Mesenchymal stem cell (in vitro differentiated cells and primary cell): ENCODE data around the gene CDADC1.

Experiments used
- DNase-seq: peaks from one replicate; pipeline ENCODE4 v3.0.0-alpha.2; 2013
- H2AFZ ChIP-seq: one replicate; pipeline ENCODE4 v1.6.1; 2013; ENCODE audit warnings: low read depth, mild to moderate bottlenecking, control low read depth, inconsistent platforms, low read length, moderate library complexity
- H2AK5ac ChIP-seq: 2 replicates; pipeline ENCODE4 v1.6.1; 2013; ENCODE audit warnings: low read length, moderate library complexity, mild to moderate bottlenecking, inconsistent platforms; ENCODE audit not compliant: severe bottlenecking
- H2BK120ac ChIP-seq: one replicate; pipeline ENCODE4 v1.6.1; 2013; ENCODE audit warnings: low read depth, mild to moderate bottlenecking, inconsistent platforms, low read length, moderate library complexity
- H2BK12ac ChIP-seq, 2 experiments: one replicate each; pipeline ENCODE4 v1.6.1; 2013; ENCODE audit warnings: inconsistent platforms in 2 of 2, low read length in 2 of 2, mild to moderate bottlenecking in 2 of 2, moderate library complexity in 2 of 2, control low read depth in 1 of 2
- H2BK15ac ChIP-seq: one replicate; pipeline ENCODE4 v1.6.1; 2013; ENCODE audit warnings: mild to moderate bottlenecking, low read depth, inconsistent platforms; ENCODE audit not compliant: poor library complexity, severe bottlenecking
- H2BK5ac ChIP-seq: 2 replicates; pipeline ENCODE4 v1.6.1; 2013; ENCODE audit warnings: low read depth, mild to moderate bottlenecking, low read length, control low read depth, inconsistent platforms; ENCODE audit not compliant: poor library complexity, severe bottlenecking
- H3K14ac ChIP-seq, 2 experiments: one replicate each; pipeline ENCODE4 v1.6.1; 2013; ENCODE audit warnings: inconsistent platforms in 2 of 2, low read length in 2 of 2, control low read depth in 1 of 2, mild to moderate bottlenecking in 1 of 2, moderate library complexity in 1 of 2
- H3K18ac ChIP-seq, 2 experiments: one replicate each; pipeline ENCODE4 v1.6.1; 2013; ENCODE audit warnings: inconsistent platforms in 2 of 2, low read length in 2 of 2, control low read depth in 1 of 2, low read depth in 1 of 2, mild to moderate bottlenecking in 1 of 2
- H3K23ac ChIP-seq, 2 experiments: one replicate each; pipeline ENCODE4 v1.6.1; 2013; ENCODE audit warnings: inconsistent platforms in 2 of 2, low read length in 2 of 2, mild to moderate bottlenecking in 2 of 2, moderate library complexity in 2 of 2, control low read depth in 1 of 2
- H3K27ac ChIP-seq: 2 replicates; pipeline ENCODE4 v1.5.1; 2013; ENCODE audit warnings: mild to moderate bottlenecking, moderate library complexity, low read length, control low read depth, inconsistent platforms; ENCODE audit not compliant: poor library complexity, severe bottlenecking
- H3K27me3 ChIP-seq, 2 experiments: 2 replicates each; pipeline versions ENCODE4 v1.6.1 to v1.7.0; 2013; ENCODE audit warnings: low read length in 2 of 2, mild to moderate bottlenecking in 2 of 2, moderate library complexity in 2 of 2, control low read depth in 1 of 2, inconsistent platforms in 1 of 2; ENCODE audit not compliant: control insufficient read depth in 1 of 2, insufficient read depth in 1 of 2
- H3K36me3 ChIP-seq, 2 experiments: 2 replicates each; pipeline versions ENCODE4 v1.6.1 to v1.7.0; 2013; ENCODE audit warnings: low read length in 2 of 2, control low read depth in 1 of 2, inconsistent platforms in 1 of 2, low read depth in 1 of 2, mild to moderate bottlenecking in 1 of 2; ENCODE audit not compliant: insufficient read depth in 2 of 2, control insufficient read depth in 1 of 2
- H3K4ac ChIP-seq, 2 experiments: one replicate each; pipeline ENCODE4 v1.6.1; 2013; ENCODE audit warnings: inconsistent platforms in 2 of 2, low read length in 2 of 2, mild to moderate bottlenecking in 2 of 2, moderate library complexity in 2 of 2, control low read depth in 1 of 2, low read depth in 1 of 2
- H3K4me1 ChIP-seq: 2 replicates; pipeline ENCODE4 v1.6.1; 2013; ENCODE audit warnings: low read depth, low read length, control low read depth; ENCODE audit not compliant: control insufficient read depth, insufficient read depth
- H3K4me2 ChIP-seq: 2 replicates; pipeline ENCODE4 v1.6.1; 2013; ENCODE audit warnings: low read length, mild to moderate bottlenecking, inconsistent platforms; ENCODE audit not compliant: poor library complexity, severe bottlenecking
- H3K4me3 ChIP-seq, 2 experiments: 2 replicates each; pipeline versions ENCODE4 v1.5.1 to v1.7.0; 2013; ENCODE audit warnings: low read length in 2 of 2, mild to moderate bottlenecking in 2 of 2, control low read depth in 1 of 2, low read depth in 1 of 2; ENCODE audit not compliant: insufficient read depth in 1 of 2
- H3K79me1 ChIP-seq: replicated peaks from 2 replicates; pipeline ENCODE4 v1.6.1; 2013; ENCODE audit warnings: mild to moderate bottlenecking, control low read depth, low read length, inconsistent platforms; ENCODE audit not compliant: poor library complexity, severe bottlenecking
- H3K9ac ChIP-seq: 2 replicates; pipeline ENCODE4 v1.7.0; 2013; ENCODE audit warnings: mild to moderate bottlenecking, low read length, moderate library complexity
- H3K9me3 ChIP-seq: 2 replicates; pipeline ENCODE4 v1.7.0; 2013; ENCODE audit warnings: mild to moderate bottlenecking, low read length; ENCODE audit not compliant: control insufficient read depth
- H4K8ac ChIP-seq: one replicate; pipeline ENCODE4 v1.6.1; 2013; ENCODE audit warnings: inconsistent platforms, mild to moderate bottlenecking, low read length, moderate library complexity
- H4K91ac ChIP-seq: one replicate; pipeline ENCODE4 v1.6.1; 2013; ENCODE audit warnings: mild to moderate bottlenecking, low read length, inconsistent platforms
- WGBS: methylation state at CpG from one replicate; pipeline ENCODE4 v1.1.7; 2013; ENCODE audit warnings: mixed read lengths; 5-methylcytosine and 5-hydroxymethylcytosine counted together

The CDADC1 gene

GRCh38 chr13:49278211-49278610 lies 30.5 kb downstream of the CDADC1 start:
- H3K14ac ChIP-seq: no peak overlapping the region
- no peak overlapping the region for H3K4me2 ChIP-seq
- H3K9ac ChIP-seq: no peak overlapping the region
- H3K27ac ChIP-seq: no peak overlapping the region
- H3K4ac ChIP-seq: no peak overlapping the region
- no peaks in the 10 kb centered on the region for H3K9me3 ChIP-seq
- no peak for DNase-seq
- WGBS: 95% methylated on average over 1 of the region's 2 CpGs
- no peak overlapping the region for H2AFZ ChIP-seq
- no peak overlapping the region for H3K18ac ChIP-seq
- H3K27me3 ChIP-seq: no peaks in the 10 kb centered on the region
- H2BK12ac ChIP-seq: no peak overlapping the region
- H2BK15ac ChIP-seq: no peak overlapping the region
- H3K4me3 ChIP-seq: no peak overlapping the region
- H3K4me1 ChIP-seq: no peaks in the 10 kb centered on the region
- no peak overlapping the region for H2BK5ac ChIP-seq
- no peak overlapping the region for H2AK5ac ChIP-seq
- no peak overlapping the region for H4K8ac ChIP-seq
- H3K23ac ChIP-seq: no peak overlapping the region
- no peaks in the 10 kb centered on the region for H3K36me3 ChIP-seq
- no peak overlapping the region for H2BK120ac ChIP-seq
- no peaks in the 10 kb centered on the region for H3K79me1 ChIP-seq
- H4K91ac ChIP-seq: no peak overlapping the region

DNA sequence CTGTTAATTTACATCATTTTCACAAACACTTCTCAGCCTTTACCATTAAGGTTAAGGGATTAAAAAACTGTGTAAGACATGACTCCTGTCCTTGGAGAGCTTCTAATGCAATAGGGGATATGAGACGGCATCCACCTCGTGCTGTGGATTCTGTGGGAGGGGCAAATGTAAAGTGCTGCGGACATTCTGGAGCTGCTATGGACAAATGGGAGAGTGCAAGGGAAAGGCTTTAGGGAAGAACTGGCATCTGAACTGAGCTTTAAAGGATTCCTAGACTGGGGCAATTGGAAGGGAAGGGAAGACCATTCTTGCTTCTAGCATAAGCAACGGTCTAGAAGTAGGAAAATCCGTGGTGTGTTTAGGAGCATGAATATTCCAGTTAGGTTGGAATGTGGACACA lies 31.4 kb downstream of the CDADC1 start:
- no peak overlapping the region for H2BK12ac ChIP-seq
- H2BK5ac ChIP-seq: no peak overlapping the region
- H3K9ac ChIP-seq: no peak overlapping the region
- no peak for DNase-seq
- WGBS: 67% methylated on average over 5 of the region's 5 CpGs
- no peaks in the 10 kb centered on the region for H3K79me1 ChIP-seq
- H3K4me1 ChIP-seq: no peaks in the 10 kb centered on the region
- H2BK15ac ChIP-seq: no peak overlapping the region
- no peak overlapping the region for H2AK5ac ChIP-seq
- H3K27me3 ChIP-seq: no peaks in the 10 kb centered on the region
- no peak overlapping the region for H2BK120ac ChIP-seq
- H3K4me3 ChIP-seq: no peak overlapping the region
- no peaks in the 10 kb centered on the region for H3K36me3 ChIP-seq
- no peak overlapping the region for H2AFZ ChIP-seq
- H3K27ac ChIP-seq: no peak overlapping the region
- H4K8ac ChIP-seq: no peak overlapping the region
- no peak overlapping the region for H3K4ac ChIP-seq
- no peak overlapping the region for H3K18ac ChIP-seq
- no peak overlapping the region for H4K91ac ChIP-seq
- no peaks in the 10 kb centered on the region for H3K9me3 ChIP-seq
- H3K23ac ChIP-seq: no peak overlapping the region
- no peak overlapping the region for H3K14ac ChIP-seq
- H3K4me2 ChIP-seq: no peak overlapping the region

DNA sequence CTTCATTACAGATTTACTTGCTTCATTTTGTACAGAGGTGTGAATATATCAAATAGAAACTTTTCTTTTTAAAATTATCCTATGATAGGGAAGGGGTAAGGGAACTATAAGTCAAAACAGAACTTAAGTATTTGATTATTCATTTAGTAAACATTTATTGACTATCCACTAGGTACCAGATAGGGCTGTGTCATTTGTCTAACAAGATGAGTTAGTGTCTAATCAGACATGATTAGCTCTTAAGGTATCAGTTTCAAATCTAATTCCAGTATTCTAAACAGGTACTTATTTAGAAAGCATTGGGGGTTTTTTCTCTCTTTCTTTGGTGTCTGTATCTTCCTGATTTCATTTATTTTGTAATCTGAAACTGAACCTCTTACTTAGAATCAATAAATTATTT lies 32.2 kb downstream of the CDADC1 start:
- no peak overlapping the region for H4K91ac ChIP-seq
- H2AFZ ChIP-seq: no peak overlapping the region
- H3K9me3 ChIP-seq: no peaks in the 10 kb centered on the region
- no peak overlapping the region for H2BK120ac ChIP-seq
- no peaks in the 10 kb centered on the region for H3K79me1 ChIP-seq
- no peak overlapping the region for H2BK12ac ChIP-seq
- H3K4me2 ChIP-seq: no peak overlapping the region
- no peak overlapping the region for H3K27ac ChIP-seq
- no peak overlapping the region for H2AK5ac ChIP-seq
- no peaks in the 10 kb centered on the region for H3K36me3 ChIP-seq
- H3K4me3 ChIP-seq: no peak overlapping the region
- no peak overlapping the region for H3K14ac ChIP-seq
- no peak overlapping the region for H3K23ac ChIP-seq
- DNase-seq: no peak
- no peak overlapping the region for H3K4ac ChIP-seq
- H2BK15ac ChIP-seq: no peak overlapping the region
- no peaks in the 10 kb centered on the region for H3K27me3 ChIP-seq
- no peak overlapping the region for H3K18ac ChIP-seq
- H4K8ac ChIP-seq: no peak overlapping the region
- H3K9ac ChIP-seq: no peak overlapping the region
- no peaks in the 10 kb centered on the region for H3K4me1 ChIP-seq
- no peak overlapping the region for H2BK5ac ChIP-seq

GRCh38 chr13:49287995-49288394 lies 40.3 kb downstream of the CDADC1 start:
- Histone ChIP-seq H2BK12ac (no peak overlapping the region), H3K14ac (no peak overlapping the region), H3K79me1 (no peaks in the 10 kb centered on the region), H3K27ac (no peak overlapping the region), H2AK5ac (no peak overlapping the region), H3K4me1 (peaks cover 2% of the 10 kb centered on the region), H2BK15ac (no peak overlapping the region), H3K4me2 (no peak overlapping the region), H4K91ac (no peak overlapping the region), H2BK5ac (no peak overlapping the region), H2AFZ (no peak overlapping the region), H3K4me3 (no peak overlapping the region), H3K18ac (no peak overlapping the region), H2BK120ac (no peak overlapping the region), H3K27me3 (no peaks in the 10 kb centered on the region), H3K23ac (no peak overlapping the region), H3K9me3 (no peaks in the 10 kb centered on the region), H3K36me3 (no peaks in the 10 kb centered on the region), H4K8ac (no peak overlapping the region), H3K4ac (no peak overlapping the region), H3K9ac (no peak overlapping the region)
- DNase-seq: no peak
- 73% methylated on average over 1 of the region's 1 CpG for WGBS
